Skeletal muscle satellite cell (primary cell): ENCODE data around the gene SLC4A8.

Experiments used
- H3K27me3 ChIP-seq: 2 replicates; pipeline ENCODE4 v1.7.0; 2013; ENCODE audit warnings: low read length; ENCODE audit not compliant: control insufficient read depth, insufficient read depth
- H3K36me3 ChIP-seq: 2 replicates; pipeline ENCODE4 v1.7.0; 2013; ENCODE audit warnings: mild to moderate bottlenecking, control low read depth, low read length; ENCODE audit not compliant: insufficient read depth
- H3K4me1 ChIP-seq: 2 replicates; pipeline ENCODE4 v1.7.0; 2013; ENCODE audit warnings: low read length; ENCODE audit not compliant: control insufficient read depth, insufficient read depth
- H3K4me2 ChIP-seq: 2 replicates; pipeline ENCODE4 v1.7.0; 2013; ENCODE audit warnings: mild to moderate bottlenecking, low read length
- H3K4me3 ChIP-seq: 2 replicates; pipeline ENCODE4 v1.7.0; 2013; ENCODE audit warnings: low read length
- H3K9ac ChIP-seq: 2 replicates; pipeline ENCODE4 v1.7.0; 2013; ENCODE audit warnings: mild to moderate bottlenecking, low read depth, low read length, moderate library complexity
- H3K9me3 ChIP-seq: replicated peaks from 2 replicates; pipeline ENCODE4 v1.7.0; 2013; ENCODE audit warnings: mild to moderate bottlenecking, control low read depth, low read length

SLC4A8 gene

DNA sequence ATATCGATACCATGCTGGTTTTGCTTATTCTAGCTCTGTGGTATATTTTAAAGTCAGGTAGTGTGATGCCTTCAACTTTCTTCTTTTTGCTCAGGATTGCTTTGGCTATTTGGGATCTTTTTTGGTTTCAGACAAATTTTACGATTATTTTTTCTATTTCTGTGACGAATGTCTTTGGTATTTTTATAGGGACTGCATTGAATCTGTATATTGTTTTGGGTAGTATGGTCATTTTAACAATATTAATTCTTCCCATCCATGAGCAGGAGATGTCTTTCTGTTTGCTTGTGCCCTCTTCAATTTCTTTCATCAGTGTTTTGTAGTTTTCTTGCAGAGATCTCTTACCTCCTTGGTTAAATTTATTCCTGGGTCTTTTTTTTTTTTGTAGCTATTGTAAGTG lies 10.8 kb upstream of the SLC4A8 start:
- no peaks in the 10 kb centered on the region for H3K36me3 ChIP-seq
- H3K9ac ChIP-seq = no peak overlapping the region
- H3K9me3 ChIP-seq = no peaks in the 10 kb centered on the region
- no peaks in the 10 kb centered on the region for H3K27me3 ChIP-seq
- no peak overlapping the region for H3K4me3 ChIP-seq
- H3K4me1 ChIP-seq = peaks cover 5% of the 10 kb centered on the region
- no peak overlapping the region for H3K4me2 ChIP-seq

DNA sequence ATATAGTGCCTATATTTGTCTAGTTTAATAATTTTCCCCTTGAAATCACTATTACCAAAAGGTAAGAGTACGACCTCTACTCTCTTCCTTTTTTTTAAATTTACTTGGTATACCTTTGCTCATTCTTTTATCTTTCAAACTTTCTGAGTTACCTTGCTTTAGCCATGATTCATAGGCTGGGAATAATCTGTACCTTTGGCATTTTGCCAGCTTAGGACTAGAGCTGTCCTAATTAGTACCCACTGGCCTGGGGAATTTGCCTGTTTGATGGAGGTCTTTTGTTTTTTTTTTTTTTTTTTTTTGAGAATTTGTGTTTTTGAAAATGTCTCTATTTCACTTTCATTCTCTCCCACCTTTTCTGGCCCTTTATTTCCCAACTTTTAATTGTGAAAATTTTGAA lies 8.7 kb upstream of the SLC4A8 start:
- Histone ChIP-seq H3K36me3 (no peaks in the 10 kb centered on the region), H3K4me1 (peaks cover 5% of the 10 kb centered on the region), H3K27me3 (no peaks in the 10 kb centered on the region), H3K9ac (no peak overlapping the region), H3K9me3 (no peaks in the 10 kb centered on the region), H3K4me3 (no peak overlapping the region), H3K4me2 (no peak overlapping the region)

DNA sequence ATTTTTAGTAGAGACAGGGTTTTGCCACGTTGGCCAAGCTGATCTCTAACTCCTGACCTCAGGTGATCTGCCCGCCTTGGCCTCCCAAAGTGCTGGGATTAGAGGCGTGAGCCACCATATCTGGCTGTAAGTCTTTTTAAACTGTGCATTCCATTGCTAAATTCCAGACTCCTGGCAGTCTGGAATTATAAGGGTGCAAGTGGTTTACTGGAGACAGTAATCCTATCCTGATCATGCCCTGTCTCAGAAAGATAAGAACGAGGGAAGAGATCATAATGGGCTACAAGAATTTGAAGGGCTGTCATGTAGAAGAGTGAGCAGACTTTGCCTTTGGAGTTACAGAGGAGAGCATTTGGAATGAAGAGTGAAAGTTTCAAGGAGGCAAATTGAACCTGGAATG lies 6.8 kb upstream of the SLC4A8 start:
- Histone ChIP-seq H3K4me1 (peaks cover 5% of the 10 kb centered on the region), H3K9me3 (no peaks in the 10 kb centered on the region), H3K4me3 (no peak overlapping the region), H3K27me3 (no peaks in the 10 kb centered on the region), H3K36me3 (no peaks in the 10 kb centered on the region), H3K4me2 (no peak overlapping the region), H3K9ac (no peak overlapping the region)

DNA sequence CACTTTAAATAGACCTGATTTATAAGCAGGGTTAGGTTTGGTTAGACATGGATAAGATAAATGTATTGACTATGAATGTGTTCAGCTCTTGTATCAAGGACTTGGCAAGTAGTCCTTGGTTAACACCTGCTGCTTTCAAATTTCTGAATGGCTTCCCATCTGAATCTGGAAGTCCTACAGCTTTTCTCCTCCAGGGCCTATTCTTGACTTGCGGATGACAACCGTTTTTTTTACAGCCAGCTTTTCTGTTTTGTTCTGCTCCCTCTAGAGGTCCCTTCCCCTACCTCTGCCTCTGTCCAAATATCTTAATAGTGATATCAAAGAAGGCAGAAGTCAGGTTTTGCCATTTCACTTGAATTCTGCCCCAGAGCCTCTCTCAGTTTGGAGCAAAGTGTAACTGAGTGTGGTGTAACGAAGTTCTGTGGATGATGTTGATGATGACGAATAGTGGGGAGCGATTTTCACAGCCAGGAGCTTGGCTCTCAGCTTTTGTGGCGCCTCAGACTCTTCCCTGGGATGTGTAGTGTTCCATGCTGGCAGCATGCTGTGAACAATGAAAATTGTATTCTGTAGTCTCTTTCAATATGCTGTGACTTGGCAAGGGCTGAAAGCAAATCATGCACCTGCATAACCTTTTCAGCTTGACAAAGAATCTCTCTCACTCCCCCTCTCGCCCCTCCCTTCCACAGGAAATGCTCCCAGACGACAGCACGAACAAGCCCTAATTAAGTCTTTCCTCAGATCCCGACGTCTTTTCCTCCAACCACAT lies 5.0 kb upstream of the SLC4A8 start:
- Histone ChIP-seq H3K4me2 (no peak overlapping the region), H3K4me1 (peaks cover 4% of the 10 kb centered on the region), H3K9me3 (no peaks in the 10 kb centered on the region), H3K9ac (no peak overlapping the region), H3K27me3 (no peaks in the 10 kb centered on the region), H3K4me3 (no peak overlapping the region), H3K36me3 (no peaks in the 10 kb centered on the region)

DNA sequence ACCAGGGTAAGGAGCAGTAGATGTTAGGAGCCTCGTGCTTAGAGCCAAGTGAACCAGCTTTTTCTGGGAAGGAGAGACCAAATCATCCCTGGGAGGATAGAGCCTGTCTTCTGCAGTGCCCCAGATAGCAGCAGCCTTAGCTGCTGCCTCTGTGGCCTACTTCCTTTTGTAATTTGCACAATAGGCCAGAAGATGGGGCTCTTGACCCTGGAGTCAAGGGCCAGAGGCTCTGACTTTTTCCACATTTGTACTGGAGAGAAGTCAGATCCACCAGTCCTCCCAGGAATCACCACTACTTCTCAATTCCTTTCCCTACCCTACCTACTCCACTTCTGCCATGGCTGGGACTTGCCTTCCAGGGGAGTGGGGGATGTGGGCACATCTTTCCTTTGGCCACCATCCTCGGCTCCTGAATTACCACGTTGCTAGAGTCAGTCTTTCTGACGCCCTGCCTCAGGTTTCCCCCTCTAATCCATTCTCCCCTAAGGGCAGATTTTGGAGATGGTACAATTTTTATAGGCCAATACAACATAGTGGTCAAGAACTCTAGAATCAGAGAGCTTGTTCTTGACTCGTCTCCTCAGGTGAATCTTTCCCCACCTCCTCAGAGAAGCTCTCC lies 3.3 kb upstream of the SLC4A8 start:
- Histone ChIP-seq H3K36me3 (no peaks in the 10 kb centered on the region), H3K27me3 (no peaks in the 10 kb centered on the region), H3K4me2 (no peak overlapping the region), H3K9ac (no peak overlapping the region), H3K4me1 (peaks cover 10% of the 10 kb centered on the region), H3K4me3 (no peak overlapping the region), H3K9me3 (no peaks in the 10 kb centered on the region)

DNA sequence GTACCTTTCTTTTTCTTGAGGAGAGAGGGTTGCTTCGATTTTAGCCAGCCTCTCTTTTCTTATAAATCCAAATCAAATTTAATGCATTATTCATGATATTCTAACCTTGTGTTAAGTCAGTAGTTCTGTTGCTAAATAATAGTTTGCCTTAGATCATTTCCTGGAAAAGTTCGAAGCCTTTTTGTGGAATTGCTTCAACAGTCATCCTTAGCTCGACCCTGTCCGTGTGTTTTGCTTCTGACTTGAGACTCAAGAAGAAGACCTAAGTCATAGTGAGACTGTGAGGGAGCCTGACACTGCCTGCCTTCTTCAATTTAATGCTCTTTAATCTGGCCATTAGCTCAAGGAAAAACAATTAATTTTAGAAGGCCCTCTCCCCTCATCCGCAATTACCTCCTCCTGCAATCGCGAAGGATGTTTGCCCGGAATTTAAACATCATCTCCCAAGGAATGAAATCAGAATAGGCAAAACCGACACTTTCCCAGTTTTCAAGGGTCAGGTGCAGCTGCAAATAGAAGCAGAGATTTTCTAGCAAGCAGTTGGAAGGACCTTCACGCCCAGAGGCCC lies 453 bp upstream of the SLC4A8 start:
- Histone ChIP-seq H3K36me3 (no peaks in the 10 kb centered on the region), H3K4me1 (peaks cover 10% of the 10 kb centered on the region), H3K9ac (no peak overlapping the region), H3K9me3 (no peaks in the 10 kb centered on the region), H3K27me3 (no peaks in the 10 kb centered on the region), H3K4me3 (peak overlapping the region; percentile 84), H3K4me2 (peak overlapping the region; percentile 89)

DNA sequence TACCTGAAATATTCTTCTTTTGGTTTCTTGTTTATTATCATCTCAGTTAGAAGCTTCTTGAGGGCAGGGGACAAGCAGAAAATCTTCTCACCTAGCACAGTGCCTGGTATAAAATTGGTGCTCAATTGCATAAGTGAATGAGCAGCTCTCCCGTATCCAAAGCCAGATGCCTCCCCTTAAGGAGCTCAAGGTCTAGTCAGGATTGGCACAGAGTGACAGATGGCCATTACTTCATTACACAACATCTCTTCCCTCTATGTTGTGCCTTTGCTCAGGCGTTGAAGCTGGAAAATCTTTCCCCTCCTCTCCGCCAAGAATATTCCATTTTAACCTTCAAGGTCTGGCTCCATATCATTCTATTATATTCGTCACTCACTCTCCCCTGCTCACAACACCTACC lies 3.6 kb downstream of the SLC4A8 start:
- H3K9ac ChIP-seq = no peak overlapping the region
- no peak overlapping the region for H3K4me3 ChIP-seq
- peaks cover 12% of the 10 kb centered on the region for H3K4me1 ChIP-seq
- H3K4me2 ChIP-seq = no peak overlapping the region
- no peaks in the 10 kb centered on the region for H3K36me3 ChIP-seq
- H3K27me3 ChIP-seq = no peaks in the 10 kb centered on the region
- H3K9me3 ChIP-seq = no peaks in the 10 kb centered on the region

DNA sequence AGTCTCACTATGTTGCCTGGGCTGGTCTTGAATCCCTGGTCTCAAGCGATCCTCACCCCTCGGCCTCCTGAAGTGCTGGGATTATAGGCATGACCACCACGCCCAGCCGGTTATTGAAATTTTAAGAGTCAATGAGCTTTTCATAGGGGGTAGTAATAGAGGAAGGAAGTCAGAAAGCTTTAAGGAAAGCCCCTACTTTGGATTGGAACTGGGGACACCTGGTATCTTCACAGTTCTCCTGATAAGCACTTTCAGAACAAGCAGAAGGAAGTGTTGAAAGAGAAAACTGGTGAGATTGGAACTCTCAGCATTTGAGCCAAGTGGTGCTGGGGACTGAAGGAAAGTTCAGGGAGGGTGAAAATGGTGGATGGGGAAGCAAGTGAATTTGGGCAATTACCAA lies 5.1 kb downstream of the SLC4A8 start:
- H3K36me3 ChIP-seq = no peaks in the 10 kb centered on the region
- H3K9me3 ChIP-seq = no peaks in the 10 kb centered on the region
- no peak overlapping the region for H3K4me3 ChIP-seq
- no peaks in the 10 kb centered on the region for H3K27me3 ChIP-seq
- H3K4me2 ChIP-seq = no peak overlapping the region
- H3K4me1 ChIP-seq = peaks cover 20% of the 10 kb centered on the region
- no peak overlapping the region for H3K9ac ChIP-seq

DNA sequence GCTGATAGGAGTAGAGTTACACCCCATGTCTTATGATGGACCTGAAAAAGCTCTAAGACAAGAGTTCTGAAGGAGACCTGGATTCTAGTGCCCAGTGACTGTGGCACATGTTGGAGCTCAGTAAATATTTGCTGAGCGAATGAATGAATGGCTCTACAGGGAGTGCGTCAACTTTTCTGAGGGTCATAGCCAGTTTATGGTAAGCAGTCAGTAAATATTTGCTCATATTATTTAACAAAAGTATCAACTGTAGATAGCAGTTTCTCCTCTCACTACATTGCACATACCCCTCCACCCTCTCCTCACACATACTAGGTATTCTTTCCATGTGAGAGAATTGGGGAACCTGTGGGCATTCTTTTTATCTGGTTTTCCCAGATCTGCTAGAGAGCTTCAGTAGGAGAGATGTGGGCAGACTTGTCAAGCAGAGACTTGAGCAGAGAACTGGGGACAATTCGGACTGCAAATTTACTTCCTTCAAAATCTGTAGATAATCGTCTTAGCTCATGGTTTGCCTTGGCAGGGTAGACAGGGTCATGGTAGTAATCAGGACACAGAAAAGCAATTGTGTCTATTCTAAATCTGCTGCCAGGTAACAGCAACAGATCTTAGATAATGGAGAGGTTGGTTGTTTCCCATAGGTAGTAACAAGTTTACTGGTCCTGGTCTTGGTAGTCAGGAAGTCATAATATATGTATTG lies 5.7 kb downstream of the SLC4A8 start:
- Histone ChIP-seq H3K9ac (no peak overlapping the region), H3K27me3 (no peaks in the 10 kb centered on the region), H3K36me3 (no peaks in the 10 kb centered on the region), H3K4me2 (no peak overlapping the region), H3K4me1 (peaks cover 16% of the 10 kb centered on the region), H3K4me3 (no peak overlapping the region), H3K9me3 (no peaks in the 10 kb centered on the region)

DNA sequence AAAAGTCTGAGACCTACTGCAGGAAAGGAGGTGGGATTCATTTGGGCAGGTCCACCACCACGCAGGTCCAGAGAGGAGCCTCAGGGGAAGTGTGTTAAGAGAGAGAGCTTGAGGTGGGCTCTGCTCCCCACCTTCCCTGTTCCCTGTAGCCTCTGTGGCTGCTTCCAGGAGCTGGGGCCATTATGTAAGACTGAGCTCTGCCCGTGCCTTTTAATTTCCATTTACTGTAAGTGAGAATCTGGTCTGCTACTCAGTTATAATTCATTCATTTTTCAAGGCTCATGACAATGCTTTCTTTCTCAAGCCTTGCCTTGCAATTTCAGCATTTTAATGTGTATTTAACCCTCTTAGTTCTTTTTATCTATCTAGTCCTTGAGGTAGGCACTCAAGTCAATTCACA lies 8.3 kb downstream of the SLC4A8 start:
- H3K36me3 ChIP-seq = no peaks in the 10 kb centered on the region

DNA sequence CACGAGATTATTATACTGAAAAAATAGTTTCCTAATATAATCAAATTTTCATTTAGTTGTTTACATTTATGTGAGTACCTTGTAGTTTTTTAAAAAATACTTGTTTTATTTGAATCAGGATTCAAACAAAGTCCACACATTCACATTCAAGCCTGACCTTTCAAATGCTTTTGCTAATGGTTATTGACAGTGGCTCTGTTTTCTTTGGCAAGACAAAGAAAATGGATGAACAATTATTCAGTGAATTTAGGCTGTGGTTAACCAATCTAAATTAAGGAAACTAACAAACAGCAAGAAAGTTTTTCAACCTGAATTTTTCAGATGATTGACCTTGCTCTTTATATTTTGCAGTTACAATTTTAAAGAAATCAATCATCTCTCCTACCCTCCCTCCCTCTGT lies 9.7 kb downstream of the SLC4A8 start:
- no peaks in the 10 kb centered on the region for H3K36me3 ChIP-seq
- H3K9me3 ChIP-seq = no peaks in the 10 kb centered on the region
- no peak overlapping the region for H3K9ac ChIP-seq
- H3K4me2 ChIP-seq = no peak overlapping the region
- H3K4me1 ChIP-seq = peaks cover 14% of the 10 kb centered on the region
- no peaks in the 10 kb centered on the region for H3K27me3 ChIP-seq
- no peak overlapping the region for H3K4me3 ChIP-seq

More for the DNA sequence above, 8.3 kb downstream of the SLC4A8 start:
- Histone ChIP-seq H3K4me2 (no peak overlapping the region), H3K4me3 (no peak overlapping the region), H3K4me1 (peaks cover 14% of the 10 kb centered on the region), H3K27me3 (no peaks in the 10 kb centered on the region), H3K9me3 (no peaks in the 10 kb centered on the region), H3K9ac (no peak overlapping the region)
